ENCODE data around the gene SYMPK. TPM values are rescaled to one million over a fixed set of nuclear protein-coding genes. Genes with fewer than 3 reads are reported as not detected.

The SYMPK gene
- total and polyA plus RNA-seq, 10 donors: 56.3 to 148 (median 75.9) TPM

GRCh38 chr19:45821103-45821521 is 41.8 kb downstream of the SYMPK start:
- intact Hi-C loops (cut with DNase I; ENCODE audit: low total_unique reads): no loop called here
- peaks cover 0 to 5% (median 0%) of the 10 kb centered on the region in 7 donors for H3K27me3 ChIP-seq (replicated peaks in 1 of 7)
- H3K4me1 ChIP-seq: peaks cover 0 to 19% (median 13%) of the 10 kb centered on the region in 6 donors
- H3K9me3 ChIP-seq: no peaks in the 10 kb centered on the region
- no peak for DNase-seq
- peaks cover 0 to 89% (median 62%) of the 10 kb centered on the region in 6 donors for H3K36me3 ChIP-seq
- no peak for TF ChIP-seq POLR2AphosphoS5 (IDR thresholded peaks at IDR 0.05)
- WGBS, 5 donors: 88 to 91% (median 91%) methylated on average over 8 of the region's 8 CpGs
- no peak overlapping the region for H3K27ac ChIP-seq
- no peak overlapping the region for H3K4me3 ChIP-seq

- Histone ChIP-seq H3K27me3 (replicated peaks in 1 of 7) (peaks cover 0 to 10% (median 0%) of the 10 kb centered on the region in 7 donors), H3K9me3 (no peaks in the 10 kb centered on the region), H3K4me1 (peaks cover 0 to 24% (median 18%) of the 10 kb centered on the region in 6 donors), H3K36me3 (peaks cover 0 to 89% (median 57%) of the 10 kb centered on the region in 6 donors), H3K4me3 (no peak overlapping the region), H3K27ac (no peak overlapping the region)
- no peak for DNase-seq
- intact Hi-C loops (cut with DNase I; ENCODE audit: low total_unique reads): no loop called here
- WGBS, 5 donors: 71 to 78% (median 77%) methylated on average over 20 of the region's 20 CpGs
- peak in 2 of 3 donors; percentile 30 to 71 for TF ChIP-seq POLR2AphosphoS5 (IDR thresholded peaks at IDR 0.05)
- TF ChIP-seq POLR2A (IDR thresholded peaks at IDR 0.05): no peak
Observed at GRCh38 chr19:45820413-45821102, 42.4 kb downstream of the SYMPK start.

- Histone ChIP-seq H3K4me3 (no peak overlapping the region), H3K9me3 (no peaks in the 10 kb centered on the region), H3K4me1 (peaks cover 0 to 32% (median 23%) of the 10 kb centered on the region in 6 donors), H3K27ac (no peak overlapping the region), H3K27me3 (replicated peaks in 1 of 7) (peaks cover 0 to 18% (median 3%) of the 10 kb centered on the region in 7 donors), H3K36me3 (peaks cover 0 to 89% (median 49%) of the 10 kb centered on the region in 6 donors)
- no peak for DNase-seq
- TF ChIP-seq POLR2A (IDR thresholded peaks at IDR 0.05) (no peak), CTCF (IDR thresholded peaks at IDR 0.05 in 8 of 11, conservative IDR thresholded peaks at IDR 0.05 in 3 of 11) (no peak), POLR2AphosphoS5 (IDR thresholded peaks at IDR 0.05) (peak in 1 of 3 donors; percentile 38)
- WGBS, 5 donors: 91 to 98% (median 92%) methylated on average over 5 to 6 of the region's 6 CpGs
- intact Hi-C loops (cut with DNase I; ENCODE audit: low total_unique reads): no loop called here
Observed at GRCh38 chr19:45819769-45820168, 43.2 kb downstream of the SYMPK start.

- DNase-seq: peak; percentile 81
- Histone ChIP-seq H3K36me3 (peaks cover 0 to 76% (median 31%) of the 10 kb centered on the region in 6 donors), H3K4me3 (no peak overlapping the region), H3K27ac (no peak overlapping the region), H3K9me3 (no peaks in the 10 kb centered on the region), H3K27me3 (replicated peaks in 1 of 7) (peaks cover 0 to 38% (median 3%) of the 10 kb centered on the region in 7 donors), H3K4me1 (peaks cover 0 to 34% (median 23%) of the 10 kb centered on the region in 6 donors)
- 85 to 92% (median 88%) methylated on average over 8 to 19 of the region's 19 CpGs for WGBS, 5 donors
- intact Hi-C loops (cut with DNase I; ENCODE audit: low total_unique reads): no loop called here
- TF ChIP-seq CTCF (IDR thresholded peaks at IDR 0.05 in 8 of 11, conservative IDR thresholded peaks at IDR 0.05 in 3 of 11) (peak in 1 of 11 experiments; percentile 1), POLR2AphosphoS5 (IDR thresholded peaks at IDR 0.05) (peak in 1 of 3 donors; percentile 56), POLR2A (IDR thresholded peaks at IDR 0.05) (no peak)
Observed at GRCh38 chr19:45817725-45818301, 45.1 kb downstream of the SYMPK start.

Measured in spleen (tissue), 11 donors.